NCI-H2196 (cell line): ENCODE results near the gene NAPEPLD.
"Not testable (repeated sequence)": the region's sequence is repeated elsewhere in the genome, so short reads cannot be mapped to it uniquely, and the experiment has no call there.

Experiments used
- DNase-seq: peaks from one replicate; lab custom pipeline; 2025; ENCODE audit not compliant: unreplicated experiment; lab: John Stamatoyannopoulos, UW

Gene NAPEPLD

GRCh38 chr7:103144754-103145153, 4.1 kb downstream of the NAPEPLD start:
- DNase-seq: not testable (repeated sequence)

- no peak for DNase-seq
Observed at GRCh38 chr7:103143868-103144267, 5.0 kb downstream of the NAPEPLD start.

GRCh38 chr7:103142494-103142893, 6.4 kb downstream of the NAPEPLD start:
- DNase-seq: no peak

- DNase-seq: no peak
Observed at GRCh38 chr7:103141753-103142404, 7.0 kb downstream of the NAPEPLD start.

- no peak for DNase-seq
Observed at GRCh38 chr7:103140685-103141084, 8.2 kb downstream of the NAPEPLD start.

GRCh38 chr7:103140061-103140460, 8.8 kb downstream of the NAPEPLD start:
- DNase-seq: no peak

- no peak for DNase-seq
Observed at GRCh38 chr7:103134836-103135554, 13.9 kb downstream of the NAPEPLD start.

- no peak for DNase-seq
Observed at GRCh38 chr7:103132995-103133688, 15.8 kb downstream of the NAPEPLD start.

- DNase-seq: no peak
Observed at GRCh38 chr7:103130901-103131624, 17.8 kb downstream of the NAPEPLD start.

- DNase-seq: no peak
Observed at GRCh38 chr7:103129702-103130549, 19.0 kb downstream of the NAPEPLD start.

- no peak for DNase-seq
Observed at GRCh38 chr7:103127006-103127405, 21.9 kb downstream of the NAPEPLD start.

- DNase-seq: no peak
Observed at GRCh38 chr7:103124429-103124979, 24.4 kb downstream of the NAPEPLD start.

GRCh38 chr7:103123529-103123928, 25.4 kb downstream of the NAPEPLD start:
- no peak for DNase-seq

GRCh38 chr7:103121641-103122040, 27.3 kb downstream of the NAPEPLD start:
- no peak for DNase-seq

- no peak for DNase-seq
Observed at GRCh38 chr7:103120362-103120761, 28.5 kb downstream of the NAPEPLD start.

GRCh38 chr7:103119791-103120291, 29.1 kb downstream of the NAPEPLD start:
- no peak for DNase-seq

GRCh38 chr7:103117465-103117864, 31.4 kb downstream of the NAPEPLD start:
- no peak for DNase-seq

- no peak for DNase-seq
Observed at GRCh38 chr7:103116991-103117390, 31.9 kb downstream of the NAPEPLD start.

GRCh38 chr7:103116511-103116910, 32.4 kb downstream of the NAPEPLD start:
- no peak for DNase-seq

GRCh38 chr7:103115771-103116170, 33.1 kb downstream of the NAPEPLD start:
- DNase-seq: no peak
